GM23248 (cell line): ENCODE data around the gene CENATAC. TPM values are rescaled to one million over a fixed set of nuclear protein-coding genes. Genes with fewer than 3 reads are reported as not detected.
"Not testable (repeated sequence)": the region's sequence is repeated elsewhere in the genome, so short reads cannot be mapped to it uniquely, and the experiment has no call there.

Source experiments
- DNase-seq: peaks from one replicate; pipeline ENCODE4 v3.0.0-alpha.2; 2015
- H2AFZ ChIP-seq: fragments of 200-600 bp; sonication (generic); 2 replicates; pipeline ENCODE4 v1.6.1; 2016; ENCODE audit warnings: antibody characterized with exemption
- H3F3A ChIP-seq: fragments of 200-600 bp; sonication (generic); 2 replicates; pipeline ENCODE4 v1.6.1; 2016; ENCODE audit warnings: mild to moderate bottlenecking, antibody characterized with exemption, mixed run types; ENCODE audit not compliant: insufficient read depth
- H3K27ac ChIP-seq: fragments of 200-600 bp; sonication (generic); 2 replicates; pipeline ENCODE4 v1.5.1; 2016; ENCODE audit warnings: mild to moderate bottlenecking
- H3K27me3 ChIP-seq: fragments of 200-600 bp; sonication (generic); replicated peaks from 2 replicates; pipeline ENCODE4 v1.6.1; 2016; ENCODE audit warnings: mild to moderate bottlenecking; ENCODE audit not compliant: insufficient read depth
- H3K36me3 ChIP-seq: fragments of 200-600 bp; sonication (generic); 2 replicates; pipeline ENCODE4 v1.6.1; 2016; ENCODE audit warnings: low read depth, mild to moderate bottlenecking
- H3K4me1 ChIP-seq: fragments of 200-600 bp; sonication (generic); 2 replicates; pipeline ENCODE4 v1.6.1; 2016; ENCODE audit warnings: mild to moderate bottlenecking; ENCODE audit not compliant: insufficient read depth
- H3K4me2 ChIP-seq: fragments of 200-600 bp; sonication (generic); one replicate; pipeline ENCODE4 v1.6.1; 2016; ENCODE audit warnings: mild to moderate bottlenecking; ENCODE audit not compliant: unreplicated experiment
- H3K4me3 ChIP-seq: fragments of 200-600 bp; sonication (generic); 2 replicates; pipeline ENCODE4 v1.5.1; 2016; ENCODE audit warnings: mild to moderate bottlenecking
- H3K79me2 ChIP-seq: fragments of 200-600 bp; sonication (generic); 2 replicates; pipeline ENCODE4 v1.6.1; 2016; ENCODE audit warnings: mild to moderate bottlenecking; ENCODE audit not compliant: insufficient read depth
- H3K9ac ChIP-seq: fragments of 200-600 bp; sonication (generic); 2 replicates; pipeline ENCODE4 v1.6.1; 2016; ENCODE audit warnings: mild to moderate bottlenecking
- H3K9me2 ChIP-seq: fragments of 200-600 bp; sonication (generic); 2 replicates; pipeline ENCODE4 v1.6.1; 2016; ENCODE audit warnings: mixed run types, mild to moderate bottlenecking, moderate library complexity; ENCODE audit not compliant: insufficient read depth
- H3K9me3 ChIP-seq: fragments of 200-600 bp; sonication (generic); one replicate; pipeline ENCODE4 v1.6.1; 2017; ENCODE audit warnings: low read depth
- H4K20me1 ChIP-seq: fragments of 200-600 bp; sonication (generic); 2 replicates; pipeline ENCODE4 v1.6.0; 2016; ENCODE audit not compliant: insufficient read depth
- EZH2 ChIP-seq: fragments of 200-600 bp; sonication (generic); IDR thresholded peaks from 2 replicates; pipeline ENCODE4 v1.6.1; 2018; ENCODE audit warnings: antibody characterized with exemption, mild to moderate bottlenecking; ENCODE audit not compliant: insufficient read depth, poor library complexity, severe bottlenecking
- EZH2phosphoT487 ChIP-seq: fragments of 200-600 bp; sonication (generic); IDR thresholded peaks from 2 replicates; pipeline ENCODE4 v1.6.1; 2018; ENCODE audit warnings: antibody characterized with exemption, moderate library complexity, mild to moderate bottlenecking, low read depth; ENCODE audit not compliant: insufficient read depth
- WGBS, 2 experiments: methylation state at CpG; one replicate each; pipeline ENCODE4 v1.1.6; 2015 to 2017; ENCODE audit warnings: low lambda C conversion rate in 2 of 2, low coverage in 1 of 2; ENCODE audit errors: missing lambda C conversion rate in 2 of 2; 5-methylcytosine and 5-hydroxymethylcytosine counted together
- in situ Hi-C: fragments of 300-500 bp; cut with MboI; formaldehyde crosslinking; loops from 2 replicates; pipeline ENCODE4 v1.15.0; 2020
- polyA plus RNA-seq: library from polyadenylated mRNA; unstranded; fragments of >200 nt; fragmentation: Nextera tagmentation; extraction: Ambion mirVana; gene quantifications from 2 replicates; pipeline ENCODE4 v1.2.1, GENCODE V29; 2016
- total RNA-seq: library from RNA; depleted of rRNA; stranded (reverse); fragments of >200 nt; shearing (Covaris generic); gene quantifications from 2 replicates; pipeline ENCODE4 v1.2.3, GENCODE V29; 2014

The CENATAC gene
- total and polyA plus RNA-seq, 2 experiments from 2014 or later: 13.1 to 15.3 TPM

DNA sequence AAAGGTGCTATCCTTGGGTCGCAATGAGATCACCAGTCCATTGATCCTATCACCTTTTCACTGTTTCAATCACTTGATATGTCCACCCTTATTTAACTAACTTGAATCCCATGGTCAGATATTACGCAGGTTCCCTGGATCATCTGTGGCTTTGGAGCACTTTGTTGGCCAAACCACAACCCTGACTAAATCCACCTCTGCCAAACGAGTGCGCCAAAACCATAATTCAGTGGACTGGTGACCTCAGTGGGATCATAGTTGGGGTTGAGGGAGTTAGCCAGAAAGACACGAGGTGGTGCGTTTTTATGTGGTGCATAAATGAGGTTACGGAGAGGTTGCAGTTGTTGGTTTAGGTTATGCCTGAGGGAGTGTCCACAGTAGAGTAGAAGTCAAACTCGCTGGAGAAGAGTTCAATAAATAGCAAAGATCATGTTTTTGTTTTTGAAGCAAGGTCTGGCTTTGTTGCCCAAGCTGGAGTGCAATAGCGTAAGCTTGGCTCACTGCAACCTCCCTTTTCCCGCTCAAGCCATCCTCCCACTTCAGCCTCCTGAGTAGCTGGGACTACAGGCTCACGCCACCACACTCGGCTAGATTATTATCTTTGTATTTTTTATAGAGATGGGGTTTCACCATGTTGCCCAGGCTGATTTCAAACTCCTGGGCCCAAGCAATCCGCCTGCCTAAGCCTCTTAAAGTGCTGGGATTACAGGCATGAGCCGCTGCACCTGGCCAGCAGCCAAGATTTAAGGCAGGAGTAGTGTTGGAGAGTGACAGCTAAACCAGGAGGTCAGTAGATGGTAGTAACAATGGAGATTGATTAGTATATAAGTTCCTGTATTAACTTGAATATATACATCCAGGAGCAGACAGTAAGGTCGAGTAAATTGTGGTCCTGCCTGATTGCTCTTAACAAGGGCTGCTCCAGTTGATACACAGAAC lies 21.9 kb upstream of the CENATAC start:
- no peaks in the 10 kb centered on the region for H3K79me2 ChIP-seq
- no peak overlapping the region for H3K4me2 ChIP-seq
- H3K9me3 ChIP-seq: no peaks in the 10 kb centered on the region
- H3K27ac ChIP-seq: no peak overlapping the region
- in situ Hi-C loops: no loop called here
- H3K9ac ChIP-seq: no peak overlapping the region
- H2AFZ ChIP-seq: no peak overlapping the region
- H3K4me3 ChIP-seq: no peak overlapping the region
- DNase-seq: peak; percentile 9
- H3F3A ChIP-seq: no peaks in the 10 kb centered on the region
- H4K20me1 ChIP-seq: no peaks in the 10 kb centered on the region
- WGBS, 2 experiments: 75 to 78% methylated on average over 15 of the region's 15 CpGs
- peaks cover 9% of the 10 kb centered on the region; the same call in 1 of the 2 replicates for H3K27me3 ChIP-seq
- TF ChIP-seq EZH2phosphoT487: no peak
- no peak for TF ChIP-seq EZH2
- H3K4me1 ChIP-seq: no peaks in the 10 kb centered on the region
- H3K36me3 ChIP-seq: no peaks in the 10 kb centered on the region
- no peaks in the 10 kb centered on the region for H3K9me2 ChIP-seq

DNA sequence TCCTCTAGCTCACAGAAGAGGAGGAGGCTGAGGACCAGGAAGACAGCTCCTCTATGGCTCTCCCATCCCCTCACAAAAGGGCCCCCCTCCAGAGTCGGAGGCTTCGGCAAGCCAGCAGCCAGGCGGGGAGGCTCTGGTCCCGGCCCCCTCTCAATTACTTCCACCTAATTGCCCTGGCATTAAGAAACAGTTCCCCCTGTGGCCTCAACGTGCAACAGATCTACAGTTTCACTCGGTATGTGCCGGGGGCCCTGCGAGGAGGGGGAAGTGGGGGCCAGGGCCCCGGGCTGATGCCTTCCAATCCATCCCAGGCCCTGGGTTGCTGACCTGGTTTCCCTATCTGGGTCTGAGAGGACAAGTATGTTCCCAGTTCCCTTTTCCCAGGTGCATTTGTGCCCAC lies 18.5 kb upstream of the CENATAC start:
- H3K27ac ChIP-seq: no peak overlapping the region
- in situ Hi-C loops: no loop called here
- H3K79me2 ChIP-seq: no peaks in the 10 kb centered on the region
- no peaks in the 10 kb centered on the region for H3K9me3 ChIP-seq
- no peaks in the 10 kb centered on the region for H4K20me1 ChIP-seq
- H3K9me2 ChIP-seq: no peaks in the 10 kb centered on the region
- no peaks in the 10 kb centered on the region for H3K4me1 ChIP-seq
- no peak overlapping the region for H3K9ac ChIP-seq
- no peaks in the 10 kb centered on the region for H3K36me3 ChIP-seq
- no peak overlapping the region for H3K4me2 ChIP-seq
- WGBS, 2 experiments: 45 to 53% methylated on average over 9 of the region's 9 CpGs
- H2AFZ ChIP-seq: no peak overlapping the region
- no peak for DNase-seq
- H3K4me3 ChIP-seq: no peak overlapping the region
- TF ChIP-seq EZH2phosphoT487: no peak
- no peak for TF ChIP-seq EZH2
- no peaks in the 10 kb centered on the region for H3F3A ChIP-seq
- H3K27me3 ChIP-seq: peaks cover 9% of the 10 kb centered on the region; the same call in 1 of the 2 replicates

DNA sequence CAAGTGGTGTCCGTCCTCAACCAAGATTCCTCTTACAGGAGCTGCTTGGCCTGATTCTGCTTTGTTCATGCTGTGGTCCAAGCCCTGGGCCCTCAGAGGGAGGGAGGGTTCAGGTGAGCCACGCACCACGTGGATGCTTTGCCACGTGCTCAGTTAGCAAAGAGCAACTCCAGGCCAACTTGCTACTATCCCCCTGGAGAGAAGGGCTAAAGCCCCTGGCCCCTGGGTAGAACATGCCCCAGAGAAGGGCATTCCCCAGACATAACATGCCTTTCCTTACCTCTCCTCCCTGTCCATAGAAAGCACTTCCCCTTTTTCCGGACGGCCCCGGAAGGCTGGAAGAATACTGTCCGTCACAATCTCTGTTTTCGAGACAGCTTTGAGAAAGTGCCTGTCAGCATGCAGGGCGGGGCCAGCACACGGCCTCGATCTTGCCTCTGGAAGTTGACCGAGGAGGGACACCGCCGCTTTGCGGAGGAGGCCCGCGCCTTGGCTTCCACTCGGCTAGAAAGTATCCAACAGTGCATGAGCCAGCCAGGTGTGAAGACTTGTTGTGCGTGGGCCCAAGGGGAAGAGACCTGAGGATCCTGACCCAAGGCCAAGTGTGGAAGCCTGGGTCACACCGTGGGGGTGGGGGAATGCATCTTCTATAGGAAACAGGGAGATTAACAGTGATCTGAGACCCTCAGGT lies 17.6 kb upstream of the CENATAC start:
- 0 out of 2 replicates have a peak, but pooled peaks cover 4% of the 10 kb centered on the region for H3K27me3 ChIP-seq
- 11 to 14% methylated on average over 21 of the region's 21 CpGs for WGBS, 2 experiments
- peak overlapping the region; percentile 34 for H3K4me2 ChIP-seq
- no peaks in the 10 kb centered on the region for H3K79me2 ChIP-seq
- no peaks in the 10 kb centered on the region for H3K4me1 ChIP-seq
- TF ChIP-seq EZH2 (no peak), EZH2phosphoT487 (no peak)
- no peaks in the 10 kb centered on the region for H3K9me2 ChIP-seq
- no peaks in the 10 kb centered on the region for H4K20me1 ChIP-seq
- peak; percentile 36 for DNase-seq
- H2AFZ ChIP-seq: peak overlapping the region; percentile 72
- in situ Hi-C loops: no loop called here
- no peaks in the 10 kb centered on the region for H3K9me3 ChIP-seq
- H3K4me3 ChIP-seq: peak overlapping the region; percentile 23; the same call in 1 of the 2 replicates
- no peaks in the 10 kb centered on the region for H3F3A ChIP-seq
- H3K27ac ChIP-seq: no peak overlapping the region
- H3K36me3 ChIP-seq: no peaks in the 10 kb centered on the region
- H3K9ac ChIP-seq: no peak overlapping the region

DNA sequence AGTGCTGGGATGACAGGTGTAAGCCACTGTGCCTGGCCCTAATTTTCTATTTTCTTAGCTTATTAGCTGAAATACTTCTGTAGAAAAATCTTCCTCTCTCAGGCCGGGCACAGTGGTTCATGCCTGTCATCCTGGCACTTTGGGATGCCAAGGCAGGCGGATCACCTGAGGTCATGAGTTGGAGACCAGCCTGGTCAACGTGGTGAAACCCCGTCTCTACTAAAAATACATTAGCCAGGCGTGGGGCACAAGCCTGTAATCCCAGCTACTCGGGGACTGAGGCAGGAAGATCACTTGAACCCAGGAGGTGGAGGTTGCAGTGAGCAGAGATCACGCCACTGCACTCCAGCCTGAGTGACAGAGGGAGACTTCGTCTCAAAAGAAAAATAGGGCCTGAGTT lies 13.6 kb upstream of the CENATAC start:
- DNase-seq, H3K4me2 ChIP-seq, H3K4me3 ChIP-seq, H3K79me2 ChIP-seq, H3K9me2 ChIP-seq, in situ Hi-C loops, H3K27me3 ChIP-seq, H4K20me1 ChIP-seq, H3K9ac ChIP-seq, H3F3A ChIP-seq, H2AFZ ChIP-seq, H3K4me1 ChIP-seq, H3K36me3 ChIP-seq, H3K9me3 ChIP-seq, H3K27ac ChIP-seq: not testable (repeated sequence)
- 75 to 81% methylated on average over 8 of the region's 8 CpGs for WGBS, 2 experiments
